Astrocyte of the spinal cord (primary cell): ENCODE measurements around the gene VSIG10L.

Source experiments
- DNase-seq: peaks from one replicate; pipeline ENCODE4 v3.0.0; 2011; ENCODE audit warnings: low read depth, low spot score
- H3K4me3 ChIP-seq: 2 replicates; pipeline ENCODE4 v1.5.1; 2011; ENCODE audit warnings: low read depth, mild to moderate bottlenecking, low read length, moderate library complexity
- CTCF ChIP-seq: IDR thresholded peaks from 2 replicates; pipeline ENCODE4 v1.5.1; 2012; ENCODE audit warnings: low read depth, mild to moderate bottlenecking, low read length, inconsistent platforms
- in situ Hi-C: cut with HindIII; loops from 2 replicates; pipeline ENCODE4 v1.10.0; 2017; ENCODE audit warnings: low sequenced_read_pairs

Gene VSIG10L

GRCh38 chr19:51296336-51297093, 45.4 kb downstream of the VSIG10L start:
- no peak overlapping the region for H3K4me3 ChIP-seq
- no peak for TF ChIP-seq CTCF
- no peak for DNase-seq
- in situ Hi-C loops: no loop called here

GRCh38 chr19:51295382-51296126, 46.4 kb downstream of the VSIG10L start:
- in situ Hi-C loops: no loop called here
- TF ChIP-seq CTCF: no peak
- DNase-seq: no peak
- no peak overlapping the region for H3K4me3 ChIP-seq

GRCh38 chr19:51294977-51295375, 47.0 kb downstream of the VSIG10L start:
- no peak for TF ChIP-seq CTCF
- DNase-seq: no peak
- in situ Hi-C loops: no loop called here
- no peak overlapping the region for H3K4me3 ChIP-seq

- H3K4me3 ChIP-seq: no peak overlapping the region
- in situ Hi-C loops: no loop called here
- TF ChIP-seq CTCF: no peak
- no peak for DNase-seq
Measured at GRCh38 chr19:51294211-51294976, 47.5 kb downstream of the VSIG10L start.

- in situ Hi-C loops: no loop called here
Measured at GRCh38 chr19:51293571-51294210, 48.2 kb downstream of the VSIG10L start.

More at GRCh38 chr19:51293571-51294210, 48.2 kb downstream of the VSIG10L start:
- no peak overlapping the region for H3K4me3 ChIP-seq
- TF ChIP-seq CTCF: no peak
- DNase-seq: no peak
